Endothelial cell of umbilical vein (primary cell): ENCODE measurements around the gene PYCR2. TPM values are rescaled to one million over a fixed set of nuclear protein-coding genes. Genes with fewer than 3 reads are reported as not detected.

ENCODE experiments used
- BruUV-seq: library from RNA; stranded (reverse); fragments of 400-500 nt; replicated peaks from 2 replicates; lab custom pipeline; 2021; lab: Mats Ljungman, UMichigan
- CTCF ChIA-PET: fragments of 300-600, 350-600 bp; sonication (Branson Sonifier 250); formaldehyde crosslinking; loops from one replicate; lab custom pipeline; 2021; ENCODE audit warnings: antibody characterized with exemption, inconsistent platforms; lab: Charles Lee
- POLR2A ChIA-PET: fragments of 300-600, 350-600 bp; sonication (Branson Sonifier 250); formaldehyde crosslinking; loops from one replicate; lab custom pipeline; 2021; ENCODE audit warnings: antibody characterized with exemption, inconsistent platforms; lab: Charles Lee
- DNase-seq: peaks from one replicate; pipeline ENCODE4 v3.0.0-alpha.2; 2011; ENCODE audit warnings: low read depth, low spot score
- FAIRE-seq: peaks from 2 replicates; lab custom pipeline; 2011; peaks lifted over from hg19 to GRCh38; lab: Jason Lieb, UNC
- H2AFZ ChIP-seq: 2 replicates; pipeline ENCODE4 v1.6.0; 2012; ENCODE audit warnings: low read depth, low read length, control low read depth, inconsistent platforms
- H3K27ac ChIP-seq: 2 replicates; pipeline ENCODE4 v1.5.1; 2011; ENCODE audit warnings: low read depth, mild to moderate bottlenecking, control low read depth, low read length, moderate library complexity; ENCODE audit not compliant: insufficient read depth
- H3K27me3 ChIP-seq, 2 experiments: 2 replicates each; pipeline versions ENCODE4 v1.6.0 to v1.6.1; 2011; ENCODE audit warnings: low read length in 2 of 2, mixed read lengths in 1 of 2; ENCODE audit not compliant: control insufficient read depth in 2 of 2, insufficient read depth in 2 of 2
- H3K36me3 ChIP-seq, 2 experiments: 2 replicates in 1 of 2; 3 replicates in 1 of 2; pipeline ENCODE4 v1.5.1; 2011; ENCODE audit warnings: low read length in 2 of 2, mild to moderate bottlenecking in 1 of 2, moderate library complexity in 1 of 2; ENCODE audit not compliant: control insufficient read depth in 2 of 2, insufficient read depth in 2 of 2; ENCODE audit errors: extremely low read depth in 1 of 2
- H3K4me1 ChIP-seq: 3 replicates; pipeline ENCODE4 v1.5.1; 2011; ENCODE audit warnings: mild to moderate bottlenecking, low read length; ENCODE audit not compliant: control insufficient read depth, insufficient read depth; ENCODE audit errors: extremely low read depth
- H3K4me2 ChIP-seq: 2 replicates; pipeline ENCODE4 v1.6.1; 2011; ENCODE audit warnings: low read length, control low read depth, mixed read lengths; ENCODE audit not compliant: insufficient read depth
- H3K4me3 ChIP-seq, 3 experiments: fragments of 200-600 bp in 1 of 3; sonication (generic), shearing (Covaris generic) in 1 of 3; replicated peaks in 1 of 3; 2 replicates each; pipeline ENCODE4 v1.5.1; 2011 to 2016; ENCODE audit warnings: control low read depth in 3 of 3, low read length in 3 of 3, mild to moderate bottlenecking in 2 of 3, inconsistent platforms in 1 of 3, low read depth in 1 of 3, moderate library complexity in 1 of 3; ENCODE audit not compliant: insufficient read depth in 1 of 3
- H3K79me2 ChIP-seq: 2 replicates; pipeline ENCODE4 v1.6.0; 2012; ENCODE audit warnings: low read length, inconsistent platforms; ENCODE audit not compliant: control insufficient read depth, insufficient read depth
- H3K9ac ChIP-seq: replicated peaks from 2 replicates; pipeline ENCODE3; 2011; ENCODE audit warnings: low read length, control low read depth; ENCODE audit not compliant: insufficient read depth; ENCODE audit errors: extremely low read depth
- H3K9me1 ChIP-seq: replicated peaks from 3 replicates; pipeline ENCODE4 v1.6.0; 2011; ENCODE audit warnings: mild to moderate bottlenecking, low read length; ENCODE audit not compliant: control insufficient read depth, insufficient read depth; ENCODE audit errors: extremely low read depth
- H3K9me3 ChIP-seq: replicated peaks from 2 replicates; pipeline ENCODE4 v1.5.1; 2012; ENCODE audit warnings: low read length, inconsistent platforms; ENCODE audit not compliant: control insufficient read depth, insufficient read depth
- H4K20me1 ChIP-seq: replicated peaks from 2 replicates; pipeline ENCODE3; 2011; ENCODE audit warnings: mild to moderate bottlenecking, low read length; ENCODE audit not compliant: control insufficient read depth, insufficient read depth; ENCODE audit errors: extremely low read depth
- CTCF ChIP-seq, 2 donors: IDR thresholded peaks; 1 replicate in 1 of 2; 2 replicates in 1 of 2; pipeline ENCODE4 v1.5.1; 2011; ENCODE audit warnings: low read length in 2 of 2, mild to moderate bottlenecking in 2 of 2, moderate library complexity in 2 of 2, control low read depth in 1 of 2, inconsistent platforms in 1 of 2, low read depth in 1 of 2; ENCODE audit not compliant: insufficient read depth in 1 of 2; ENCODE audit errors: extremely low read depth in 1 of 2
- EZH2 ChIP-seq: IDR thresholded peaks from 2 replicates; pipeline ENCODE4 v1.6.1; 2012; ENCODE audit warnings: borderline replicate concordance, low read depth, mild to moderate bottlenecking, moderate library complexity, low read length, inconsistent platforms; ENCODE audit not compliant: severe bottlenecking
- MAX ChIP-seq: IDR thresholded peaks from 2 replicates; pipeline ENCODE4 v1.6.1; 2011; ENCODE audit not compliant: insufficient read depth, insufficient read length
- MYC ChIP-seq: IDR thresholded peaks from one replicate; pipeline ENCODE4 v1.6.1; 2011; ENCODE audit warnings: mild to moderate bottlenecking, low read depth, low read length
- POLR2AphosphoS5 ChIP-seq: IDR thresholded peaks from 2 replicates; pipeline ENCODE4 v1.6.1; 2012; ENCODE audit warnings: low read depth, mild to moderate bottlenecking, control low read depth, low read length, moderate library complexity; ENCODE audit not compliant: insufficient read depth
- dilution Hi-C: fragments of 300-500 bp; cut with MboI; formaldehyde crosslinking; loops from one replicate; pipeline ENCODE4 v1.15.0; 2019; ENCODE audit warnings: low sequenced_read_pairs; ENCODE audit not compliant: extremely low pct_ligation_motif_present
- intact Hi-C: fragments of 100-400 bp; cut with micrococcal nuclease; formaldehyde crosslinking; loops from one replicate; pipeline ENCODE4 v1.10.0; 2022
- polyA plus RNA-seq, 4 experiments: library from polyadenylated mRNA; depleted of rRNA in 3 of 4; stranded (reverse) in 3 of 4; unstranded in 1 of 4; fragments of >200 nt; gene quantifications; 2 replicates each; pipeline versions ENCODE4 v1.2.1 to v1.2.3, GENCODE V29; 2011 to 2012; ENCODE audit warnings: missing spikeins in 1 of 4
- total RNA-seq: library from RNA; stranded (reverse); gene quantifications from 2 replicates; pipeline ENCODE4 v1.2.3, GENCODE V29; 2021

The PYCR2 gene
- total and polyA plus RNA-seq, 2 donors (not counting 3 experiments of a cell fraction or from before 2014, with no cell fraction given) = 64.6 to 65.1 TPM

- DNase-seq (no peak), FAIRE-seq (no peak)
- Histone ChIP-seq H3K4me1 (no peaks in the 10 kb centered on the region), H4K20me1 (no peaks in the 10 kb centered on the region), H3K27me3 (no peaks in the 10 kb centered on the region), H2AFZ (no peak overlapping the region), H3K9ac (no peak overlapping the region), H3K9me1 (no peaks in the 10 kb centered on the region), H3K9me3 (no peaks in the 10 kb centered on the region), H3K36me3 (peaks cover 0 to 2% of the 10 kb centered on the region in 2 experiments), H3K27ac (no peak overlapping the region), H3K4me2 (no peak overlapping the region), H3K79me2 (no peaks in the 10 kb centered on the region), H3K4me3 (no peak overlapping the region)
- intact Hi-C loops = no loop called here
- POLR2A ChIA-PET = no interaction called here
- CTCF ChIA-PET = interaction anchor here (0.7 to 7.1 kb wide), 2 partner anchors 11 to 431 kb away, joined by 3 to 82 read pairs; no protein-coding TSS in a partner anchor
- BruUV-seq = no TSS peak
- dilution Hi-C loops = no loop called here
- TF ChIP-seq MAX (no peak), MYC (no peak), EZH2 (no peak), POLR2AphosphoS5 (no peak), CTCF (IDR thresholded peaks at IDR 0.05; ENCODE audit: extremely low read depth in 1 of 2, insufficient read depth in 1 of 2, low read depth in 1 of 2, low read length in 2 of 2) (no peak)
Observed at GRCh38 chr1:225908013-225908640, 15.9 kb downstream of the PYCR2 start.
